Measurements from ENCODE around the gene EPN3. TPM values are rescaled to one million over a fixed set of nuclear protein-coding genes. Genes with fewer than 3 reads are reported as not detected.

The EPN3 gene
- total and polyA plus RNA-seq, 4 donors, result 1.3 to 2.6 (median 2.5) TPM

GRCh38 chr17:50561746-50562141, 29.2 kb downstream of the EPN3 start:
- Histone ChIP-seq H3K4me3 (no peak overlapping the region), H3K27ac (ENCODE audit: low read depth in 1 of 2, low read length in 1 of 2) (no peak overlapping the region), H3K36me3 (ENCODE audit: control insufficient read depth in 4 of 4, insufficient read depth in 4 of 4, low read length in 4 of 4) (no peaks in the 10 kb centered on the region), H3K9ac (ENCODE audit: insufficient read depth in 1 of 2, low read length in 2 of 2) (no peak overlapping the region), H3K9me3 (ENCODE audit: control insufficient read depth in 4 of 4, insufficient read depth in 3 of 4, low read length in 3 of 4) (no peaks in the 10 kb centered on the region), H3K27me3 (ENCODE audit: control insufficient read depth in 3 of 3, insufficient read depth in 3 of 3, low read length in 2 of 3) (peaks cover 0 to 30% (median 6%) of the 10 kb centered on the region in 3 donors), H3K4me1 (ENCODE audit: control insufficient read depth in 5 of 5, insufficient read depth in 5 of 5, low read length in 5 of 5) (peaks cover 0 to 68% (median 24%) of the 10 kb centered on the region in 5 donors)
- DNase-seq, result peak in 1 of 3 donors; percentile 46
- no peak for ATAC-seq (ENCODE audit: insufficient read depth, low FRiP score)
- no peak for TF ChIP-seq CTCF (IDR thresholded peaks at IDR 0.05; ENCODE audit: control extremely low read depth, extremely low read depth)
- WGBS, 2 donors, result 0 to 1% methylated on average over 11 to 27 of the region's 27 CpGs

- Histone ChIP-seq H3K27ac (ENCODE audit: low read depth in 1 of 2, low read length in 1 of 2) (no peak overlapping the region), H3K27me3 (ENCODE audit: control insufficient read depth in 3 of 3, insufficient read depth in 3 of 3, low read length in 2 of 3) (peaks cover 0 to 30% (median 6%) of the 10 kb centered on the region in 3 donors), H3K36me3 (ENCODE audit: control insufficient read depth in 4 of 4, insufficient read depth in 4 of 4, low read length in 4 of 4) (no peaks in the 10 kb centered on the region), H3K4me1 (ENCODE audit: control insufficient read depth in 5 of 5, insufficient read depth in 5 of 5, low read length in 5 of 5) (peaks cover 0 to 73% (median 29%) of the 10 kb centered on the region in 5 donors), H3K9ac (ENCODE audit: insufficient read depth in 1 of 2, low read length in 2 of 2) (no peak overlapping the region), H3K4me3 (no peak overlapping the region), H3K9me3 (ENCODE audit: control insufficient read depth in 4 of 4, insufficient read depth in 3 of 4, low read length in 3 of 4) (no peaks in the 10 kb centered on the region)
- ATAC-seq (ENCODE audit: insufficient read depth, low FRiP score) (no peak), DNase-seq (peak in 1 of 3 donors; percentile 30)
- 12 to 17% methylated on average over 22 of the region's 22 CpGs for WGBS, 2 donors
- TF ChIP-seq CTCF (IDR thresholded peaks at IDR 0.05; ENCODE audit: control extremely low read depth, extremely low read depth), result no peak
These were observed 29.9 kb downstream of the EPN3 start for GRCh38 chr17:50562242-50563091.

GRCh38 chr17:50563092-50563511, 30.6 kb downstream of the EPN3 start:
- Histone ChIP-seq H3K36me3 (ENCODE audit: control insufficient read depth in 4 of 4, insufficient read depth in 4 of 4, low read length in 4 of 4) (peaks cover 0 to under 1% (median 0%) of the 10 kb centered on the region in 4 donors), H3K27me3 (ENCODE audit: control insufficient read depth in 3 of 3, insufficient read depth in 3 of 3, low read length in 2 of 3) (peaks cover 0 to 30% (median 6%) of the 10 kb centered on the region in 3 donors), H3K9me3 (ENCODE audit: control insufficient read depth in 4 of 4, insufficient read depth in 3 of 4, low read length in 3 of 4) (no peaks in the 10 kb centered on the region), H3K9ac (ENCODE audit: insufficient read depth in 1 of 2, low read length in 2 of 2) (no peak overlapping the region), H3K4me1 (ENCODE audit: control insufficient read depth in 5 of 5, insufficient read depth in 5 of 5, low read length in 5 of 5) (peaks cover 0 to 70% (median 28%) of the 10 kb centered on the region in 5 donors), H3K27ac (ENCODE audit: low read depth in 1 of 2, low read length in 1 of 2) (no peak overlapping the region), H3K4me3 (no peak overlapping the region)
- ATAC-seq (ENCODE audit: insufficient read depth, low FRiP score) (no peak), DNase-seq (no peak)
- TF ChIP-seq CTCF (IDR thresholded peaks at IDR 0.05; ENCODE audit: control extremely low read depth, extremely low read depth), result no peak
- WGBS, 2 donors, result 60 to 62% methylated on average over 4 of the region's 4 CpGs

All from lung (tissue), 12 donors.